ENCODE measurements around the gene SARDH.

The SARDH gene

GRCh38 chr9:133780404-133780945 lies 42.3 kb upstream of the SARDH start:
- no peaks in the 10 kb centered on the region for H3K9me3 ChIP-seq (ENCODE audit: severe bottlenecking)
- peaks cover 69% of the 10 kb centered on the region for H3K36me3 ChIP-seq
- H3K27ac ChIP-seq = no peak overlapping the region
- no peak for DNase-seq
- H3K4me3 ChIP-seq (ENCODE audit: low read depth, low read length) = no peak overlapping the region
- TF ChIP-seq, protein P1, sequence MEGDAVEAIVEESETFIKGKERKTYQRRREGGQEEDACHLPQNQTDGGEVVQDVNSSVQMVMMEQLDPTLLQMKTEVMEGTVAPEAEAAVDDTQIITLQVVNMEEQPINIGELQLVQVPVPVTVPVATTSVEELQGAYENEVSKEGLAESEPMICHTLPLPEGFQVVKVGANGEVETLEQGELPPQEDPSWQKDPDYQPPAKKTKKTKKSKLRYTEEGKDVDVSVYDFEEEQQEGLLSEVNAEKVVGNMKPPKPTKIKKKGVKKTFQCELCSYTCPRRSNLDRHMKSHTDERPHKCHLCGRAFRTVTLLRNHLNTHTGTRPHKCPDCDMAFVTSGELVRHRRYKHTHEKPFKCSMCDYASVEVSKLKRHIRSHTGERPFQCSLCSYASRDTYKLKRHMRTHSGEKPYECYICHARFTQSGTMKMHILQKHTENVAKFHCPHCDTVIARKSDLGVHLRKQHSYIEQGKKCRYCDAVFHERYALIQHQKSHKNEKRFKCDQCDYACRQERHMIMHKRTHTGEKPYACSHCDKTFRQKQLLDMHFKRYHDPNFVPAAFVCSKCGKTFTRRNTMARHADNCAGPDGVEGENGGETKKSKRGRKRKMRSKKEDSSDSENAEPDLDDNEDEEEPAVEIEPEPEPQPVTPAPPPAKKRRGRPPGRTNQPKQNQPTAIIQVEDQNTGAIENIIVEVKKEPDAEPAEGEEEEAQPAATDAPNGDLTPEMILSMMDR (IDR thresholded peaks at IDR 0.05; ENCODE audit: low read depth, low read length) = no peak
- no peaks in the 10 kb centered on the region for H3K27me3 ChIP-seq (ENCODE audit: insufficient read depth, low read depth, severe bottlenecking)

DNA sequence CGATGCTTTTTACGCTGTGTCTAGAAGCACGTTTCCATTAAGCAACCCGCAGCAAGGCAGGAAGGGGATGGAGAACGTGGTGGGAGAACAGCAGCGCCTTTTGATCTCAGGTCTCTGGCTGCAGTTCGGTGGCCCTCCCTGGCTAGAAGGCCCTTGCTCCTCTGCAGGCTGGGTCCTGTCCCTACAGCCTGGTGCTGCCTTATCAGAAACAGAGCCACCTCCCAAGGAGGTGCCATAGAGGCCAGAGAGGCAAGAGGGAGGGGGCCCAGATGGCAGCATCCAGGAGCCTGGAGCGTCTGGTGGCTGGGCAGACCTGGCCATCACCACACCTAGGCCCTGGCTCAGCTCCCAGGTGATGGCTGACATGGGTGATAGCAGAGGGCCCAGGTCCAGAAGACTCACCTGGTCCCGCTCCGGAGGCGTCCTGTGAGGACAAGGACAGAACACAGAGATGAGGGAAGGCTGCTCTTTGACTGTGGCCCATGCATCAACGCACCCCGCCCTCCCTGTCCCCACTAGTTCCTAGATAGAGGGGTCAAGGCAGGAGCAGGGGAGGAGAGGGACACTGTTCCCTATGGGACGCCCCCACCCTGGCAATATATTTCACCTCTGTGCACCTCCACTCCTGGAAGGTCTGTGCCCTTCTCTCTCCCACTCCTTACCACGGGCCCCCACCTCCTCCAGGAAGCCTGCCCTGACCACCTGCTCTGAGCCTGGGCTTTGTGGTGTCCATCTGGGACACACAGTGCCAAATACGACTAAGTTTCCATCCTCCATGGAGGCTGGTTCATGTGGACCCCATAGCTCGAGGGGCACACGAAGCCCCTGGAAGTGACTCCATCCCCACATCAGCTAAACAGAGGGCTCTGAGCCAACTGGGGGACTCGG lies 41.6 kb upstream of the SARDH start:
- H3K9me3 ChIP-seq (ENCODE audit: severe bottlenecking) = no peaks in the 10 kb centered on the region
- no peak for DNase-seq
- TF ChIP-seq, protein P1 (IDR thresholded peaks at IDR 0.05; ENCODE audit: low read depth, low read length) = no peak
- H3K27ac ChIP-seq = no peak overlapping the region
- no peak overlapping the region for H3K4me3 ChIP-seq (ENCODE audit: low read depth, low read length)
- H3K36me3 ChIP-seq = peaks cover 70% of the 10 kb centered on the region
- H3K27me3 ChIP-seq (ENCODE audit: insufficient read depth, low read depth, severe bottlenecking) = no peaks in the 10 kb centered on the region

GRCh38 chr9:133779081-133779480 lies 40.9 kb upstream of the SARDH start:
- TF ChIP-seq, protein P1 (IDR thresholded peaks at IDR 0.05; ENCODE audit: low read depth, low read length) = no peak
- DNase-seq = no peak
- Histone ChIP-seq H3K4me3 (ENCODE audit: low read depth, low read length) (no peak overlapping the region), H3K9me3 (ENCODE audit: severe bottlenecking) (peaks cover 3% of the 10 kb centered on the region), H3K27me3 (ENCODE audit: insufficient read depth, low read depth, severe bottlenecking) (no peaks in the 10 kb centered on the region), H3K27ac (no peak overlapping the region), H3K36me3 (peaks cover 76% of the 10 kb centered on the region)

DNA sequence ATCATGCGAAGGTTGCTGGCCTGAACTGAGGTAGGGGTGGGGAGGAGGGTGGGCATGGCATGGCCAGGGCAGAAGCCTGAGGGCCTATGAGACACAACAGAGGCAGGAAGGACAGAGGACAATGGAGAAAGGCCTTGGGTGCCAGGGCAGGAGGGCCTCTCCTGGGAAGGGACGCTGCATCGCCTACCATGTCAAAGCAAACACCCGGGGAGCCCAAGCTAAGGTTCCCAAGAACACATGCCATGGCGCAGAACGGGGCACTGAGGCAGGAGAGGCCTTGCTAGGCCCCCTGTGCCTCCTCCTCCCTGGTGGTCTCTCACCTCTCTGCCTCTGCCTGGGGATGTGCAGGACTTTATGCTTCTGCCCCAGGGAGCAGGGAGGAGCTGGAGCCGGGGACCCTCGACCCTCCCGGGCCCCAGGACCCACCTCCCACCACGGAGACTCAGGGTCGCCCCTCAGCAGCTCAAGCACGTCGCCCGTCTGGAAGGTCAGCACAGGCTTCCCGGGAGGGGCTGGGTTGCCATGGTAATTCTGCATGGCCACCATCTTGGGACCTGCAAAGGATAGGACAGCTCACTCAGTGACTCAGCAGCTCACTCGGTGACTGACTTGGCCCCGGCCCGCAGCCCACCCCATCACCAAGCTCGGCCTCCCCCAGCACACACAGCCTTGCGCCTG lies 40.3 kb upstream of the SARDH start:
- TF ChIP-seq, protein P1 (IDR thresholded peaks at IDR 0.05; ENCODE audit: low read depth, low read length) = no peak
- Histone ChIP-seq H3K9me3 (ENCODE audit: severe bottlenecking) (peaks cover 6% of the 10 kb centered on the region), H3K27me3 (ENCODE audit: insufficient read depth, low read depth, severe bottlenecking) (no peaks in the 10 kb centered on the region), H3K27ac (no peak overlapping the region), H3K4me3 (ENCODE audit: low read depth, low read length) (no peak overlapping the region), H3K36me3 (peaks cover 80% of the 10 kb centered on the region)
- DNase-seq = no peak

GRCh38 chr9:133777871-133778270 lies 39.7 kb upstream of the SARDH start:
- no peak for DNase-seq
- no peaks in the 10 kb centered on the region for H3K27me3 ChIP-seq (ENCODE audit: insufficient read depth, low read depth, severe bottlenecking)
- H3K36me3 ChIP-seq = peaks cover 80% of the 10 kb centered on the region
- peaks cover 6% of the 10 kb centered on the region for H3K9me3 ChIP-seq (ENCODE audit: severe bottlenecking)
- no peak overlapping the region for H3K27ac ChIP-seq
- H3K4me3 ChIP-seq (ENCODE audit: low read depth, low read length) = no peak overlapping the region
- TF ChIP-seq, protein P1 (IDR thresholded peaks at IDR 0.05; ENCODE audit: low read depth, low read length) = no peak

Measured in WERI-Rb-1 (cell line).